ENCODE measurements around the gene IRGQ. TPM values are rescaled to one million over a fixed set of nuclear protein-coding genes. Genes with fewer than 3 reads are reported as not detected.
"Not testable (repeated sequence)": the region's sequence is repeated elsewhere in the genome, so short reads cannot be mapped to it uniquely, and the experiment has no call there.

Gene IRGQ, protein sequence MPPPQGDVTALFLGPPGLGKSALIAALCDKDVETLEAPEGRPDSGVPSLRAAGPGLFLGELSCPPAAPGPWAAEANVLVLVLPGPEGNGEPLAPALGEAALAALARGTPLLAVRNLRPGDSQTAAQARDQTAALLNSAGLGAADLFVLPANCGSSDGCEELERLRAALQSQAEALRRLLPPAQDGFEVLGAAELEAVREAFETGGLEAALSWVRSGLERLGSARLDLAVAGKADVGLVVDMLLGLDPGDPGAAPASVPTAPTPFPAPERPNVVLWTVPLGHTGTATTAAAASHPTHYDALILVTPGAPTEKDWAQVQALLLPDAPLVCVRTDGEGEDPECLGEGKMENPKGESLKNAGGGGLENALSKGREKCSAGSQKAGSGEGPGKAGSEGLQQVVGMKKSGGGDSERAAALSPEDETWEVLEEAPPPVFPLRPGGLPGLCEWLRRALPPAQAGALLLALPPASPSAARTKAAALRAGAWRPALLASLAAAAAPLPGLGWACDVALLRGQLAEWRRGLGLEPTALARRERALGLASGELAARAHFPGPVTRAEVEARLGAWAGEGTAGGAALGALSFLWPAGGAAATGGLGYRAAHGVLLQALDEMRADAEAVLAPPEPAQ
- 43.1 and 63.5 TPM in 2 replicates for total RNA-seq (2014; rRNA removed; shearing (Covaris generic))

DNA sequence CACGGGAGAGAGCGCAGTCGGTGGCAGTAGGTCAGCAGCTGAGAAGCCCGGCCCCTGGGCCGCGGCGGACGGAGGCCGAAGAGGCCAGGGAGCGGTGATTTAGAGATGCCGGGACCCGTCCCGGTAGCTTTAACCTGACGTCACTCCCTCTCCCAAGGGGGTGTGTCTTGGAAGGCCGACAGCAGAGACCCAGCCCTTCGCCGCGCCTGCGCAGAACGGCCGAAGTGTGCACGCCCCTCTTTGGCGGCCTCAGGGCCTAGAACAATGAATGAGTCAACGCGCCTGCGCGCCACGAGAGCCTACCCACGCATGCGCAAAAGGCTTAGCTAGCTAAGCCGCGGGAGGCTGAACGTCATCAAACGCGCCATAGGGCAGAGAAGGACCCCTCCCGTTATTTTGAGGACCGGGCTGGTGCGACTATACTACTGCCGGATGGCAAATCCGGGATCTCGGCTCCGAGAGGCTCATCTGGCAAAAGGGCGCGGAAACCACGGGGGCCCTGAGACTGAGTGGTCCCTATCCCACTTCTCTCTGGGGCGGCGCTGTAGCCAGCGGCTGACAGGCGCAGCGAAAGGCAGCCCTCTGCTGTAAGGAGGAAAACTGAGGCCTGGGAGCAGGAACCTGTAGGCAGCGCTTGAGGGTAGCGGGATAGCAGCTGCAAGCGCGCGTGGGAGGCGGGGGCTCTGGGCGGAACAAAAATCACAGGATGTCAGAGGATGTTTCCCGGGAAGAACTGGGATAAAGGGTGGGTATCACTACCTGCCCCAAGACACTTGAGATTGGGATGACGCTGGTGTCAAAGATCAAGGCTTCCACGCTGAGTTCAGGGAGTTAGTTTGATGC lies at the start of gene IRGQ, which contains the start of gene ZNF576:
TSS of gene IRGQ (minus strand) at position 136 of the 843 bp plus-strand sequence. CDS start 796 bp downstream, outside the sequence.
TSS of gene ZNF576 (plus strand) at position 597 of the 843 bp plus-strand sequence. CDS start 514 bp downstream, outside the sequence.
- in situ Hi-C loops (cut with HindIII; ENCODE audit: low sequenced_read_pairs): no loop called here
- DNase-seq (ENCODE audit: low spot score): peak; percentile 99

DNA sequence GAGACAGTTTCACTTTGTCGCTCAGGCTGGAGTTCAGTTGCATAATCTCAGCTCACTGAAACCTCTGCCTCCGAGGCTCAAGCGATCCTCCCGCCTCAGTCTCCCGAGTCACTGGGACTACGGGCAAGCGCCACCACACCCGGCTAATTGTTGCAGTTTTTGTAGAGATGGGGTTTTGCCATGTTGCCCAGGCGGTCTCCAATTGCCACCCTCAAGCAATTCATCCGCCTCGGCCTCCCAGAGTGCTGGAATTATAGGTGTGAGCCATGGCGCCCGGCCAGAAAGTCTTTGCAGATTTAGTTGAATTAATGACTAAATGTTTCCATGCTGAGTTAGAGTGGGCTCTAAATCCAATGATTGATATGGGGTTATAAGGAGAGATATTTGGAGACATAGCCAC lies 48.2 kb upstream of the IRGQ start:
- no peak for DNase-seq (ENCODE audit: low spot score)
- in situ Hi-C loops (cut with HindIII; ENCODE audit: low sequenced_read_pairs): no loop called here

DNA sequence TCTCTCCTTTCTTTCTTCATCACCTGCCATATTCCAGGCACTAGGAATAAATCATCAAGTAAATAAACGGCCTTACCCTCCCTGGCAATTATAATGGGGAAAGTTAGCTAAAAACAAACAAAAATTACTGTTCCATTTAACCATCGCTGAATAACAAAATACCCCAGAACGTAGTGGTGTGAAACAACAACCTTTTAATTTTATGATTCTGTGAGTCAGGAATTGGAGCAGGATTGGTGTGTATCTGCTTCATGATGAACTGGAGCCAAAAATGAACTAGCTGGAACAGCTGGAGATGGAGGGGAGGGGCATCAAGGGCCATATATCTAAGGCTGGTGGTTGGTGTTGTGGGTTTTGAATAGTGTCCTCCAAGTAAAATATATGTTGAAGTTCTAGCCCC lies 47.4 kb upstream of the IRGQ start:
- in situ Hi-C loops (cut with HindIII; ENCODE audit: low sequenced_read_pairs): no loop called here
- DNase-seq (ENCODE audit: low spot score): no peak

DNA sequence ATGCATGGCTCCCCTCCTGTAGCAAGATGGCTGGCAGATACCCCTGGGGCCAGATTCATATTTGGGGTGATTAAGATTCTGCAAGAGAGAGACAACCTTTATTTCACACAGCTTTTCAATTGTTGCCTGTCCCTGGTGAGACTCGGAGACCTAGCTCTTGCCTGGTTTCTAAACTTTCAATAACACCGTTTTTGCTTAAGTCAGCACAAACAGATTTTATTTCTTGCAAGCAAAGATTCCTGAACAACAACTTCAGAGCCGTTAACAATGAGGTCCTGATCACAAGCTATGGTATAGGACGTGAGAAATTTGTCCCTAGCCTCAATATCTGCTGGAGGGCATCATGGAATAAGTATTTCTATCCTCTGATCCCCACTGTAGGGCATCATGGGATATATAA lies 46.6 kb upstream of the IRGQ start:
- in situ Hi-C loops (cut with HindIII; ENCODE audit: low sequenced_read_pairs): no loop called here
- no peak for DNase-seq (ENCODE audit: low spot score)

DNA sequence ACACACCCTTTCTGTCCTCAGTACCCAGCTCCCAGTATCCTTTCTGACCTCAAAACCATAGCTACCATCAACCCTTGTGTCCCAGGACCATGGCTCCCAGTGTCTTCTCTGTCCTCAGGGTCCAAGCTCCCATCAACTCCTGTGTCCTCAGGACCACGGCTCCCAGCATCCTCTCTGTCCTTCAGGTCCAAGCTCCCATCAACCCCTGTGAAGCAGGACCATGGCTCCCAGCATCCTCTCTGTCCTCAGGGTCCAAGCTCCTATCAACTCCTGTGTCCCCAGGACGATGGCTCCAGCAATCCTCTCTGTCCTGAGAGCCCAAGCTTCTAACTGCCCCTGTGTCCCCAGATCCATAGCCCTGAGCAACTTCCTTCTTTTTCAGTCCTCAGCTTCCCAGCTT lies 45.4 kb upstream of the IRGQ start:
- DNase-seq (ENCODE audit: low spot score): no peak
- in situ Hi-C loops (cut with HindIII; ENCODE audit: low sequenced_read_pairs): no loop called here

DNA sequence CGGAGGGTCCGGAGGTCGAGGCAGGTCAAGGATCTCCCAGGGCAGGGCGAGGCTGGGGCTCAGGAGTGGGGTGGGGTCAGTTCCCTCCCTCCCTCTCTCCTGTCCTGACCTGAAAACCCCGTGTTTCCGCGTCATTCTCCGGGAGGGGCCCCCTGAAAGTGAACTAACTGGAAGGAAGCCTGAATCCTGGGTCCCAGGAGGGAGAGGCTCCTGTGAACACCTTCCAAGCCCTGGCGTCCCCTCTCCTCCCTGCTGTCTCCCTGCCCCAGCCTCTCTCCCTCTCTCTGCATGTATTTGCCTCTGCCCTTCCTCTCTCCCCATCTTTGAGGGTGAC lies 44.5 kb upstream of the IRGQ start:
- in situ Hi-C loops (cut with HindIII; ENCODE audit: low sequenced_read_pairs): no loop called here

DNA sequence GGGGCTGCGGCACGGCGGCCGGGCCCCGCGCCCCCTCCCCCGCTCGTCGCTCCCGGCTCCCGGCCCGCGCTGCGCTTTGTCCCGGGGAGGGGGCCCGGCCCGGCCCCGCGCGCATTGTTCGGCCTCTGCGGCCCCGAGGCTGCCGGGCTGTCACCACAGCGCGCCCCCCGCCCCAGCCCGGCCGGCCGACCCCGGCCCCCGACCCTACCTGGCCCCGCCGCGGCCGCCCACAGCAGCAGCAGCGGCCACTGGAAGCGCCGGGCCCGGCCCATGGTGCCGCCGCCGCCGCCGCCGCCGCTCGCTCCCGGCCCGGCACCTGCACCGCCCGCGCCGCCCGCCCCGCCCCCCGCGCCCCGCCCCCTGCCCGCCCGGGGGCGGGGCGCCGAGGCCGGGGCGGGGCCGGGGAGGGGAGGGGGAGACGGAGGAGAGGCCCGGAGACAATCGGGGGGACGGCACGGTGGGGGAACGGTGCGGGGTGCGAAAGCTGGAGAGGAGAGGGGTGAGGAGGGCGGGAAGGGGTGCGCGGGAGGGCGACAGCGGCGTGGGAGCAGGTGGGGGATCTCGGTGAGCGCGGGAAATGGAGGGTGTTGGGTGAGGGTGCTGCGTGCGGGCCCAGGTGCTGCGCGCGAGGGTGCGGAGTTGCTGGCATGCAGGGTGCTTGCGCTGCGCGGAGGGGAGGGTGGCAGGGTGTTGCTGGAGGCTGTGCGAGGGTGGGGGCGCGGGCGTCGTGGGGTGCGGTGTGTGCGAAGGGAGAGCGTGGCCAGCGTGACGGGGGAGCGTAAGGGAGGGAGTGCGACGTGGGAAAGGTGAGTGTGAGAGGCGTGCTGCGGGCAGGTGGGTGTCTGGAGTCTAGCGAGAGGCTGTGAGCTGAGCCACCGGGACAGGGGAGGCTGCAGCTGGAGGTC lies 43.8 kb upstream of the IRGQ start, which contains the start of gene CADM4:
TSS of gene CADM4 (minus strand) at position 332 of the 905 bp plus-strand sequence. CDS start at position 272, 60 bp downstream.
- peak; percentile 53 for DNase-seq (ENCODE audit: low spot score)
- in situ Hi-C loops (cut with HindIII; ENCODE audit: low sequenced_read_pairs): no loop called here

More for the DNA sequence above, 44.5 kb upstream of the IRGQ start:
- DNase-seq (ENCODE audit: low spot score): no peak

DNA sequence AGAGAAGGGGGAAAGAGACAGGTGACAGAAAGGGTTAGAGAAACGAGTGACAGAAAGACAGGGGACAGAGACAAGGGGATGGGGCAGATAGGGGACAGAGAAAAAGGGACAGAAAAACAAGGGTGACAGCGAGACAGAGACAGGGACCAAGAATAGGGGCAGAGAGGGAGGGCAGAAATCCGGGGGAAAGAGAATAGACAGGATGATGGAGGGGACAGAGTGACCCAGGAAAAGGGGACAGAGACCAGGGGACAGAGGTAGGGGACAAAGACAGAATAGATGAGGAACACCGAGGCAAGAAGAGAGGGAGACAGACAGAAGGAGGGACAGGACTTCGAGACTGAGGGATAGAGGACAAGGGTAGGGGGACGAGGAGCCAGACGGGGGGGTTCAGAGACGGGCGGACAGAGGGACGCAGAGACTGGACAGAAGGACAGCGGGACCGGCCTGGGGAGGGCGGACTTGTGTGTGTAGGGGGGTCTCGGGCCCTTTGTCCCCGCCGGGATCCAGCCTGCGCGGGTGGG lies 43.1 kb upstream of the IRGQ start:
- no peak for DNase-seq (ENCODE audit: low spot score)
- in situ Hi-C loops (cut with HindIII; ENCODE audit: low sequenced_read_pairs): no loop called here

DNA sequence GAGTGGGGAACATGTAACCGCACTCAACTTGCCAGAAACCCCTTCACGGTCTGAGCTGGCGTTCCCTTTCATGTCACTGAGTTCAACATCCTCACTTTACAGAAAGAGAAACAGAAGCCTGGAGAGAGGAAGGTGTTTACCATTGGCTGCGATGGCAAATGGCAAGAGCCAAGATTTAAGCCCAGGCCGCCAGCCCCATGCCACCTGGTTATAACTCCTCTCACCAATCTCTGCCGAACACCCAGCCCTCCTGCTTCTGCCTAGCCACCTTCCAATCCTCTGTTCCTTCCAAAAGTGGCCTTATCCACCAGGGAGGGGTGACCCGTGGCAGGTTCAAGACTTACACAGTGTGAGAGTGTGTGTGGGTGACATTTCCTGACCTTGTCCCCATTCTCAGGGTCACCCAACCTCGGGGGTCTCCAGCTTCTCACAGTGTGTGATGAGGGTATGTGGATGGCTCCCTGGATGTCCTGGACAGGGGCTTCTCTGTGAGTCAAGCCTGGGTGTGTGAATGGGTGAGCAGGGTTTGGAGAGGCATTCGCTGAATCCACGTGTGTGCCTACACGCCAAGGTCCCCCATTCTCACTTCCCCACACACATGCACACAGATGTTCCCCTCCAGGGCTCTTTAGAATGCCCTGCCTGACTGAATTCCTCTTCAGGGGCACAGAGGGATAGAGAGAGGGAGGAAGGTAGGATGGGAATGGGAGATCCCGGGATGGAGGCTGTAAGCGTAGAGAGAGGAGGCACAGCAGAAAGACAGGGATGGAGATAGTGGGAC lies 42.5 kb upstream of the IRGQ start:
- DNase-seq (ENCODE audit: low spot score): peak; percentile 62
- in situ Hi-C loops (cut with HindIII; ENCODE audit: low sequenced_read_pairs): no loop called here

DNA sequence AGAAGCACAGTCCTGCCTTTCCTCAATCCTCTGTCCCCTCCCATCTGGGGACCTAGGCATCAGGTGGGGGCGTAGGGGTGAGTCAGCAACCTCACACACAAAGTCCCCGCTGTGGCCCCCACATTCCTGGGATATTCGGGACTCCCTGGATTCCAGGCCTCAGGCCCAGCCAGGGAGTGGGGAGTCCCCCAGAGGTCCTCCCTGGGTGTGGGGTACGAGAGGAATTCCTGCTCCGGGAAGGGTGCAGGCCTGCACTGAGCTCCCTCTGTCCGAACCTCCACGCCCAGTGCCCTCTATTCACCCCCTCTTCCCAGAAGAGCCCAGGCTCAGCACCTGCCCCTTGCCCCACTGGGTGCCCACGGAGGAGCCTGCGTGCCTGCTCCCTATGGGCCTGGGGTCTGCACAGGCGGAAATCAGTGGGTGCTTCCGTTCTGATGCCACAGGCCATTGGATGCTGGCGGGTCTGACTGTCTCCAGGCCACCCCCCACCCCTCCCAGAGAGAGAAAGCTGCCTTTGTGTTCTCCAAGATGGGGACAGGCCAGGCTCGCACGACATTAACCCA lies 40.3 kb upstream of the IRGQ start:
- in situ Hi-C loops (cut with HindIII; ENCODE audit: low sequenced_read_pairs): no loop called here
- no peak for DNase-seq (ENCODE audit: low spot score)

DNA sequence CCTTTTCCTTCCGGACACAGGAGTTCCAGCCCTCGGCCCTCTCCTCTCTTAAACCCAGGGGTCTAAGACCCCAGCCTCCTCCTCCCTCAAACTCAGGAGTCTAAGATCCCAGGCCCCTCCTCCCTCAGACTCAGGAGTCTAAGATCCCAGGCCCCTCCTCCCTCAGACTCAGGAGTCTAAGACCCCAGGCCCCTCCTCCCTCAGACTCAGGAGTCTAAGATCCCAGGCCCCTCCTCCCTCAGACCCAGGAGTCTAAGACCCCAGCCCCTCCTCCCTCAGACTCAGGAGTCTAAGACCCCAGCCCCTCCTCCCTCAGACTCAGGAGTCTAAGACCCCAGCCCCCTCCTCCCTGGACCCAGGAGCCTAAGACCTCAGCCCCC lies 39.6 kb upstream of the IRGQ start:
- DNase-seq (ENCODE audit: low spot score); in situ Hi-C loops (cut with HindIII; ENCODE audit: low sequenced_read_pairs): not testable (repeated sequence)

DNA sequence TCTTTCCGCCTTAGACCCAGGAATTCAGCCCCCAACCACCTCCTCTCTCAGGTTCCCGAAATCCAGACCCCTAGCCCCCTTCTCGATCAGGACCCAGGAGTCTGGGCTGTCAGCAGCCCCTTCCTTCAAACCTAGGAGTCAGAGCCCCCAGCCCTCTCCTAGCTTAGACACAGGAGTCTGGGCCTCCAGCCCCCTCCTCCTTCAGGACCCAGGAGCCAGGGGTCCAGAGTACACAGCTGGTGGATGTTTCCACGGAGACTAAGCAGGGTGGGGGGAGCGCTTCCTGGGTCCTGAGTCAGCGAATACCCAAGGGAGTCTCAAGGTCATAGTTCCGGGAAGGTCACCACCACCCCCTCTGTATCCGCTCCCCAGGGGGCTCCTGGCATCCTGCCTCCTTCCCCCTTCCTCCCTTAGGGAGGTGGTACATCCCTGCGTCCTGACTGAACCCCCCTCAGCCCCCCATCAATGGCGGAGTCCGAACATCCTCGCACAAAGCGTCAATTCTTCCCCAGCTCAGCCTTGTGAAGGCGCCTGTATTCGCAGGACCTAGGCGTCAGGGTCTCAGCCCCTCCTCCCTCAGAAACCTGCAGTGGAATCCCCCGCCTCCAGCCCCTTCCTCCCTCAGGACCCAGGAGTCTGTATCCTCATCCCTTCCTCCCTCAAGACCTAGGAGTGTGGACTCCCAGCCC lies 39.1 kb upstream of the IRGQ start:
- in situ Hi-C loops (cut with HindIII; ENCODE audit: low sequenced_read_pairs): no loop called here
- DNase-seq (ENCODE audit: low spot score): peak; percentile 82

DNA sequence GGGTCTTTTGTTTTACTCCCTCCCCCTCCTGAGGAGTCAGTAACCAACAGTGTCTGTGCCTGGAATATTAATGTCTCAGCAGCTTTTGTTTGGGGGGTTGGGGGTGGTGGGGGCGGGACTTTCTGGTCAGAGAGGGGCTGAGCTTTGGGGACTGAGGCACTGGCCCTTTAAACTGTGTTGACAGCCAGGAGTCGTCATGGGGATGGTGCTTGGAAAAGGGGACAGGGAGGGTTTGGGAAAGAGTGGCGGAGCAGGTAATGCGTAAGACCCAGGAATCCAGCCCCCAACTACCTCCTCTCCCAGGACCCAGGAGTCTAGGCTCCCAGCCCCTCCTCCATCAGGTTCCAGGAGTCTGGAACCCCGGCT lies 38.6 kb upstream of the IRGQ start:
- peak; percentile 91 for DNase-seq (ENCODE audit: low spot score)
- in situ Hi-C loops (cut with HindIII; ENCODE audit: low sequenced_read_pairs): no loop called here

DNA sequence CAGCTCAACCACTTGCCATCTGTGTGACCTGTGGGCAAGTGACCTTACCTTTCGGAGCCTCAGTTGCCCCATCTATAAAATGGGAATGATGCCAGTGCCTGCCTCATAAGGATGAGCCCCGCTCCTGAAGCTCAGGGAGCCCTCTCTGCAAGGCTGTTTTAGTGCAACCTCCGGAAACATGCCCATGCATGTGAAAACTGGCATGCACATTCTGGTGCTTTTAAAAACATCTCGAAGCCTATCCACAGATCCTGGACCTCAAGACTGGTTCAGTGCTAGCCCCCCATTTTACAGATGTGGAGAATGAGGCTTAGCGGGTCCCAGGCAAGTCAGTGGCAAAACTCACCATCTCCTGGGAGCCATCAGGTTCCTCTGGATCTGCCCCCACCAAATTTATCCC lies 38.1 kb upstream of the IRGQ start:
- in situ Hi-C loops (cut with HindIII; ENCODE audit: low sequenced_read_pairs): no loop called here
- peak; percentile 64 for DNase-seq (ENCODE audit: low spot score)

DNA sequence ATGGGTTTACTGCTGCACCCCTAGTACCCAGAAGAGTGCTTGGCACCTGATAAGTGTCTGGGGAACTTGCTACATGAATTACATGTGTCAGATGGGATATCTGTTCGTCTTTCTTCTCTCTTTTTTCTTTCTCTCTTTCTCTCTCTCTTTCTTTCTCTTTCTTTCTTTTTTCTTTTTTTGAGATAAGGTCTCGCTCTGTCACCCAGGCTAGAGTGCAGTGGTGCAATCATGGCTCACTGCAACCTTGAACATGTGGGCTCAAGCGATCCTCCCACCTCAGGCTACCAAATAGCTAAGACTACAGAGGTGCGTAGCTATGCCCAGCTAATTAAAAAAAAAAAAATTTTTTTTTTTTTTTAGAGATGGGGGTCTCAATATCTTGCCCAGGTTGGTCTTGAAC lies 37.6 kb upstream of the IRGQ start:
- in situ Hi-C loops (cut with HindIII; ENCODE audit: low sequenced_read_pairs): no loop called here

DNA sequence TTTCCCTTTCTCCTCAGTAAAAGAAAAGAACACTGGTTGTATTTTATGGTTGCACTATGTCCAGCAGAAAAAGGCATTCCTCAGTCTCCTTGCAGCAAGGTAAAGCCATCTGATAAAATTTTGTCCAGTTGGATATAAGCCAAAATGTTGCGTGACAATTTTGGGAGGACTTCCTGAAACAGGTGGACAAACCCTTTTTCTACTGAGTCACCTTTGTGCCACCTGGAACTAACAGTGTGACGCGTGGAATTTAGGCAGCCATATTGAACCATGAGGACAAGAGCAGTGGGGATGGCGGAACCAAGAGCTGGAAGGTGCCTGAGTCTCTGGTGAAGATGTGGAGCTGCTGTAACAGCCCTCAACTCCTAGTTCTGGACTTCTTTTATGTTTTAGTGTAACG lies 35.6 kb upstream of the IRGQ start:
- no peak for DNase-seq (ENCODE audit: low spot score)
- in situ Hi-C loops (cut with HindIII; ENCODE audit: low sequenced_read_pairs): no loop called here

More for the DNA sequence above, 37.6 kb upstream of the IRGQ start:
- no peak for DNase-seq (ENCODE audit: low spot score)
